Activated CD4-positive, alpha-beta T cell treated with anti-CD3 and anti-CD28 coated beads, Interleukin-2, amount 50 U/mL, for 16 hours (primary cell): ENCODE data around the gene IDUA.

Experiments
- DNase-seq: peaks from one replicate; pipeline ENCODE4 v3.0.0-alpha.2; 2020

Gene IDUA

GRCh38 chr4:1018147-1019020 lies 31.5 kb downstream of the IDUA start:
- no peak for DNase-seq

GRCh38 chr4:1019320-1019719 lies 32.5 kb downstream of the IDUA start:
- DNase-seq = no peak

GRCh38 chr4:1019729-1020470 lies 33.1 kb downstream of the IDUA start:
- DNase-seq = no peak

GRCh38 chr4:1021386-1022050 lies 34.7 kb downstream of the IDUA start:
- DNase-seq = no peak

- no peak for DNase-seq
Measured at GRCh38 chr4:1022051-1022738, 35.4 kb downstream of the IDUA start.

GRCh38 chr4:1022739-1023066 lies 35.9 kb downstream of the IDUA start:
- DNase-seq = no peak

GRCh38 chr4:1023075-1023640 lies 36.3 kb downstream of the IDUA start:
- no peak for DNase-seq

GRCh38 chr4:1023895-1024740 lies 37.3 kb downstream of the IDUA start:
- DNase-seq = no peak

- no peak for DNase-seq
Measured at GRCh38 chr4:1024882-1025545, 38.2 kb downstream of the IDUA start.

GRCh38 chr4:1026115-1026514 lies 39.3 kb downstream of the IDUA start:
- peak; percentile 34 for DNase-seq

GRCh38 chr4:1027219-1027914 lies 40.5 kb downstream of the IDUA start:
- no peak for DNase-seq

GRCh38 chr4:1027915-1028238 lies 41.0 kb downstream of the IDUA start:
- DNase-seq = no peak

- no peak for DNase-seq
Measured at GRCh38 chr4:1028574-1029220, 41.9 kb downstream of the IDUA start.

- no peak for DNase-seq
Measured at GRCh38 chr4:1029529-1029928, 42.7 kb downstream of the IDUA start.

- no peak for DNase-seq
Measured at GRCh38 chr4:1030031-1030430, 43.2 kb downstream of the IDUA start.

- DNase-seq = no peak
Measured at GRCh38 chr4:1030559-1030958, 43.7 kb downstream of the IDUA start.

- no peak for DNase-seq
Measured at GRCh38 chr4:1031346-1031745, 44.5 kb downstream of the IDUA start.

- no peak for DNase-seq
Measured at GRCh38 chr4:1031956-1032795, 45.3 kb downstream of the IDUA start.

GRCh38 chr4:1032861-1033260 lies 46.0 kb downstream of the IDUA start:
- no peak for DNase-seq
